PFSK-1 (cell line): Measurements from ENCODE around the gene PRAMEF17.

Experiments
- FOXP2 ChIP-seq: optimal IDR thresholded peaks from 2 replicates; pipeline ENCODE3; 2011; ENCODE audit warnings: borderline replicate concordance, control low read depth, inconsistent platforms; ENCODE audit not compliant: insufficient read depth; ENCODE audit errors: extremely low read length, extremely low read depth
- TAF1 ChIP-seq: IDR thresholded peaks from 2 replicates; pipeline ENCODE4 v1.6.1; 2012; ENCODE audit warnings: low read length, control low read depth, borderline replicate concordance; ENCODE audit not compliant: insufficient read depth
- TF ChIP-seq, protein P1 (sequence below), 2 experiments: IDR thresholded peaks; 2 replicates each; pipeline versions ENCODE4 v1.6.1 to v1.8.0; 2011 to 2012; ENCODE audit warnings: low read depth in 2 of 2, low read length in 2 of 2, control low read depth in 1 of 2, inconsistent platforms in 1 of 2, mild to moderate bottlenecking in 1 of 2, moderate library complexity in 1 of 2; ENCODE audit not compliant: insufficient read depth in 1 of 2

PRAMEF17 gene

DNA sequence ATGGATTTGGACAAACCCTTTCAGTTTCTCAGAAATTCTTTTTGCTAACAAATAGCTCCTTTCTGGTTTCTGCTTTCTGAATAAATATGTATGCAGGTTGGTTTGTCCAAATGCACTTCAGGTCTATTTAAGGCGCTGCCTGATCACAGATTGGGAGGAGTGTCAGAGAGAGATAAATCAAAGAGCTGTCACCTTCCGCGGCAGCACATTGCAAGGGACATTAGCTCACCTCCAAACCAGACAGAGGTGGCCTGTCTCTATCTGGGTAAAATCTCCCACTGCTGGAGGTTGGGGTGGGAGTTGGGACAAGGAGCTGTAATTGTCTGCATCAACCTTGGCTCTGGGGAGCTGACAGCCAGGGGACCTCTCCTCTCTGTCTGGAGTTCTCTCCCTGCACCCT lies 46.0 kb downstream of the PRAMEF17 start:
- TF ChIP-seq, protein P1, sequence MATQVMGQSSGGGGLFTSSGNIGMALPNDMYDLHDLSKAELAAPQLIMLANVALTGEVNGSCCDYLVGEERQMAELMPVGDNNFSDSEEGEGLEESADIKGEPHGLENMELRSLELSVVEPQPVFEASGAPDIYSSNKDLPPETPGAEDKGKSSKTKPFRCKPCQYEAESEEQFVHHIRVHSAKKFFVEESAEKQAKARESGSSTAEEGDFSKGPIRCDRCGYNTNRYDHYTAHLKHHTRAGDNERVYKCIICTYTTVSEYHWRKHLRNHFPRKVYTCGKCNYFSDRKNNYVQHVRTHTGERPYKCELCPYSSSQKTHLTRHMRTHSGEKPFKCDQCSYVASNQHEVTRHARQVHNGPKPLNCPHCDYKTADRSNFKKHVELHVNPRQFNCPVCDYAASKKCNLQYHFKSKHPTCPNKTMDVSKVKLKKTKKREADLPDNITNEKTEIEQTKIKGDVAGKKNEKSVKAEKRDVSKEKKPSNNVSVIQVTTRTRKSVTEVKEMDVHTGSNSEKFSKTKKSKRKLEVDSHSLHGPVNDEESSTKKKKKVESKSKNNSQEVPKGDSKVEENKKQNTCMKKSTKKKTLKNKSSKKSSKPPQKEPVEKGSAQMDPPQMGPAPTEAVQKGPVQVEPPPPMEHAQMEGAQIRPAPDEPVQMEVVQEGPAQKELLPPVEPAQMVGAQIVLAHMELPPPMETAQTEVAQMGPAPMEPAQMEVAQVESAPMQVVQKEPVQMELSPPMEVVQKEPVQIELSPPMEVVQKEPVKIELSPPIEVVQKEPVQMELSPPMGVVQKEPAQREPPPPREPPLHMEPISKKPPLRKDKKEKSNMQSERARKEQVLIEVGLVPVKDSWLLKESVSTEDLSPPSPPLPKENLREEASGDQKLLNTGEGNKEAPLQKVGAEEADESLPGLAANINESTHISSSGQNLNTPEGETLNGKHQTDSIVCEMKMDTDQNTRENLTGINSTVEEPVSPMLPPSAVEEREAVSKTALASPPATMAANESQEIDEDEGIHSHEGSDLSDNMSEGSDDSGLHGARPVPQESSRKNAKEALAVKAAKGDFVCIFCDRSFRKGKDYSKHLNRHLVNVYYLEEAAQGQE (IDR thresholded peaks at IDR 0.05; ENCODE audit: insufficient read depth in 1 of 2, low read depth in 2 of 2, low read length in 2 of 2): no peak
- TF ChIP-seq FOXP2: no peak
- no peak for TF ChIP-seq TAF1
